HL-60 (cell line): ENCODE data around the gene SLC29A3.

ENCODE experiments used
- GABPA ChIP-seq: IDR thresholded peaks from 2 replicates; pipeline ENCODE4 v1.6.1; 2012; ENCODE audit warnings: low read depth
- POLR2AphosphoS5 ChIP-seq: IDR thresholded peaks from 2 replicates; pipeline ENCODE4 v1.6.1; 2012; ENCODE audit warnings: low read depth

- TF ChIP-seq POLR2AphosphoS5 (no peak), GABPA (no peak)
These were observed 38.8 kb downstream of the SLC29A3 start for GRCh38 chr10:71357792-71358265.
